HL-60 (cell line): ENCODE results near the gene POSTN.
"Not testable (repeated sequence)": the region's sequence is repeated elsewhere in the genome, so short reads cannot be mapped to it uniquely, and the experiment has no call there.

Experiments used
- DNase-seq, 2 experiments: peaks; one replicate each; pipeline ENCODE4 v3.0.0-alpha.2; 2010 to 2020; ENCODE audit warnings: low read depth in 1 of 2, low spot score in 1 of 2
- H3K27ac ChIP-seq: fragments of 250-450 bp; sonication (Bioruptor Pico); replicated peaks from 2 replicates; pipeline ENCODE4 v1.5.1; 2020; ENCODE audit warnings: mild to moderate bottlenecking, moderate library complexity
- H3K27me3 ChIP-seq: fragments of 250-450 bp; sonication (Bioruptor Pico); 2 replicates; pipeline ENCODE4 v1.5.1; 2021; ENCODE audit warnings: mild to moderate bottlenecking, moderate library complexity; ENCODE audit not compliant: insufficient read depth, poor library complexity, severe bottlenecking
- H3K4me3 ChIP-seq: replicated peaks from 2 replicates; pipeline ENCODE4 v1.5.1; 2011; ENCODE audit warnings: mild to moderate bottlenecking, control low read depth, low read length; ENCODE audit not compliant: insufficient read depth
- GABPA ChIP-seq: IDR thresholded peaks from 2 replicates; pipeline ENCODE4 v1.6.1; 2012; ENCODE audit warnings: low read depth
- POLR2AphosphoS5 ChIP-seq: IDR thresholded peaks from 2 replicates; pipeline ENCODE4 v1.6.1; 2012; ENCODE audit warnings: low read depth
- SPI1 ChIP-seq: IDR thresholded peaks from 2 replicates; pipeline ENCODE4 v1.6.1; 2012; ENCODE audit warnings: low read depth, mild to moderate bottlenecking, borderline replicate concordance
- TF ChIP-seq, protein P1 (sequence below): IDR thresholded peaks from 2 replicates; pipeline ENCODE4 v1.6.1; 2012; ENCODE audit warnings: low read depth; ENCODE audit not compliant: insufficient replicate concordance
- TF ChIP-seq, protein P2 (sequence below): IDR thresholded peaks from one replicate; pipeline ENCODE4 v1.5.1; 2011; ENCODE audit warnings: low read length, control low read depth, inconsistent platforms; ENCODE audit not compliant: insufficient read depth

Gene POSTN

DNA sequence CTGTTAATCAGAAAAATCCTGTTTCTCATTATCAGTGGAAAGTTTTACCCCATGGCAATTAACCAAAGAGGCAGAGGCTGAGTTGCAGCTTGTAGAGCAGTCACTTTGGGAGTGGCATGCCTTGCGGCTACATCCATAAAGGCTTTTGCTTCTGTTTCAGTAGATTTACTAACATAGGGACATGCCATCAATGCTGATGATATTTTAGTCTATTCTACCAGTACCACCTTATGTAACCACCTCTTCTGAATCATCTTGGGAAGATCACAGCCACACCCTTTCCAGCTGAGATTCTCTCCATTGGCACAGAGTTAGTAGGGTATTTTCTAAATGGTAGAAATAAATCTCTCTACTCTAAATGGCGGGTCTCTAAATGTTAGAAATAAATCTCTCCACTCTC, 37.5 kb downstream of the POSTN start:
- no peak overlapping the region for H3K4me3 ChIP-seq
- DNase-seq = no peak
- H3K27me3 ChIP-seq = no peaks in the 10 kb centered on the region
- TF ChIP-seq GABPA (no peak), SPI1 (no peak), POLR2AphosphoS5 (no peak)
- TF ChIP-seq, protein P1, sequence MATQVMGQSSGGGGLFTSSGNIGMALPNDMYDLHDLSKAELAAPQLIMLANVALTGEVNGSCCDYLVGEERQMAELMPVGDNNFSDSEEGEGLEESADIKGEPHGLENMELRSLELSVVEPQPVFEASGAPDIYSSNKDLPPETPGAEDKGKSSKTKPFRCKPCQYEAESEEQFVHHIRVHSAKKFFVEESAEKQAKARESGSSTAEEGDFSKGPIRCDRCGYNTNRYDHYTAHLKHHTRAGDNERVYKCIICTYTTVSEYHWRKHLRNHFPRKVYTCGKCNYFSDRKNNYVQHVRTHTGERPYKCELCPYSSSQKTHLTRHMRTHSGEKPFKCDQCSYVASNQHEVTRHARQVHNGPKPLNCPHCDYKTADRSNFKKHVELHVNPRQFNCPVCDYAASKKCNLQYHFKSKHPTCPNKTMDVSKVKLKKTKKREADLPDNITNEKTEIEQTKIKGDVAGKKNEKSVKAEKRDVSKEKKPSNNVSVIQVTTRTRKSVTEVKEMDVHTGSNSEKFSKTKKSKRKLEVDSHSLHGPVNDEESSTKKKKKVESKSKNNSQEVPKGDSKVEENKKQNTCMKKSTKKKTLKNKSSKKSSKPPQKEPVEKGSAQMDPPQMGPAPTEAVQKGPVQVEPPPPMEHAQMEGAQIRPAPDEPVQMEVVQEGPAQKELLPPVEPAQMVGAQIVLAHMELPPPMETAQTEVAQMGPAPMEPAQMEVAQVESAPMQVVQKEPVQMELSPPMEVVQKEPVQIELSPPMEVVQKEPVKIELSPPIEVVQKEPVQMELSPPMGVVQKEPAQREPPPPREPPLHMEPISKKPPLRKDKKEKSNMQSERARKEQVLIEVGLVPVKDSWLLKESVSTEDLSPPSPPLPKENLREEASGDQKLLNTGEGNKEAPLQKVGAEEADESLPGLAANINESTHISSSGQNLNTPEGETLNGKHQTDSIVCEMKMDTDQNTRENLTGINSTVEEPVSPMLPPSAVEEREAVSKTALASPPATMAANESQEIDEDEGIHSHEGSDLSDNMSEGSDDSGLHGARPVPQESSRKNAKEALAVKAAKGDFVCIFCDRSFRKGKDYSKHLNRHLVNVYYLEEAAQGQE = no peak
- TF ChIP-seq, protein P2, sequence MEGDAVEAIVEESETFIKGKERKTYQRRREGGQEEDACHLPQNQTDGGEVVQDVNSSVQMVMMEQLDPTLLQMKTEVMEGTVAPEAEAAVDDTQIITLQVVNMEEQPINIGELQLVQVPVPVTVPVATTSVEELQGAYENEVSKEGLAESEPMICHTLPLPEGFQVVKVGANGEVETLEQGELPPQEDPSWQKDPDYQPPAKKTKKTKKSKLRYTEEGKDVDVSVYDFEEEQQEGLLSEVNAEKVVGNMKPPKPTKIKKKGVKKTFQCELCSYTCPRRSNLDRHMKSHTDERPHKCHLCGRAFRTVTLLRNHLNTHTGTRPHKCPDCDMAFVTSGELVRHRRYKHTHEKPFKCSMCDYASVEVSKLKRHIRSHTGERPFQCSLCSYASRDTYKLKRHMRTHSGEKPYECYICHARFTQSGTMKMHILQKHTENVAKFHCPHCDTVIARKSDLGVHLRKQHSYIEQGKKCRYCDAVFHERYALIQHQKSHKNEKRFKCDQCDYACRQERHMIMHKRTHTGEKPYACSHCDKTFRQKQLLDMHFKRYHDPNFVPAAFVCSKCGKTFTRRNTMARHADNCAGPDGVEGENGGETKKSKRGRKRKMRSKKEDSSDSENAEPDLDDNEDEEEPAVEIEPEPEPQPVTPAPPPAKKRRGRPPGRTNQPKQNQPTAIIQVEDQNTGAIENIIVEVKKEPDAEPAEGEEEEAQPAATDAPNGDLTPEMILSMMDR = no peak
- no peak overlapping the region for H3K27ac ChIP-seq

DNA sequence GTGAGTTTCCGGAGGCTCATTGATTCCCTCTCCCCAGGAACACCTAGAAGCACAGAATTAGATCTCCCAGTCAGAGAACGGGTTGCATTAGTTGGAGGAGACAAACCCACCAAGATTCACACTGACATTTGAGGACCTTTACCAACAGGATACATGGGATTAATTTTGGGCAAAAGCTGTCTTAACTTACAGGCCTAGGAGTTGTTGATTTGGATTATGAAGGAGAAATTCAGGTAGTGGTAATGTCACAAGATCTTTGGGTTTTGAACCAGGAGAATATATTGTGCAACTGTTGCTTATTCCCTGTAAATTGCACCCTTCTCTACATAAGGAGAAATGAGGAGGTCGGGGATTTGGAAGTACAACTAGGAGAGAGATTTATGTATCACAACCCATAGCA, 38.0 kb downstream of the POSTN start:
- no peak overlapping the region for H3K27ac ChIP-seq
- no peaks in the 10 kb centered on the region for H3K27me3 ChIP-seq
- no peak for DNase-seq
- TF ChIP-seq POLR2AphosphoS5 = no peak
- no peak for TF ChIP-seq GABPA
- TF ChIP-seq, protein P1 = no peak
- TF ChIP-seq SPI1 = no peak
- TF ChIP-seq, protein P2 = no peak
- no peak overlapping the region for H3K4me3 ChIP-seq

DNA sequence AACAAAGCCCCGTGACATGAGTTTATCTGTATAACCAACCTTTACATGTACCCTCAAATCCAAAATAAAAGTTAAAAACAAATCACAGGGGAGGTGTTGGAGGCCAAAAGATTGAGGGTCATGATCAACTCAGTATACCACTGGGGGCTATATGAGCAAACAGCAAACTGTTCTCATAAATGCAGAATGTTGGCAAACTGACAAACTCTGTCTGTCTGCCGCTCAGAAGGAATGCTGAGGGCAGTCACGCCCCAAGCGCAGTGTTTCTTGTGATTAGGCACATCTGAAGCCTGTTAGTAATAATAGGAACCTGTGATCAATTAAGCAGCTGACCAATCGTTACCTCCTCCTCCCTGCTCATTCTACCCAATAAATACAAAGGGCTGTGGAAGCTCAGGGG, 39.8 kb downstream of the POSTN start:
- not testable (repeated sequence) for H3K27me3 ChIP-seq, DNase-seq, H3K27ac ChIP-seq, H3K4me3 ChIP-seq

DNA sequence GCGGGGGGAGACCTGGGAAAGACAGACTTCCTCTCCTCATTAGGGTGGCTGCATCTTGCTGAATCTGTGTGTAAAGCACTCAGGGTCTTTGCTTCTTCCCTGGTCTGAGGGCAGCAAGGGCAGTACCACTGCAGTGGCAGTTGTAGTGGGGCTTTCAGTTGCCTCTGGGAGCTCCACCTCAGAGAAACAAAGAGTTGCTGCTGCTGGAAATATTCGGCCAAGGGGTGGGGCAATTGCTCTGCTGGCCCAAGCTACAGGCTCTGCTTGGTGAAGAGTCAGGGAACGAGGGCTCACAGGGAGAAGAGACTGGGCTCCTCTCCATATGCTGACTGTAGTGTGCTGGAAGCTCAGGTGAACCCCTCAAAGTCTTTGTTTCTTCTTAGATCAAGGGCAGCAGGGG, 52.5 kb downstream of the POSTN start:
- TF ChIP-seq POLR2AphosphoS5 (no peak), GABPA (no peak), SPI1 (no peak)
- TF ChIP-seq, protein P1 = no peak
- TF ChIP-seq, protein P2 = no peak
- H3K27ac ChIP-seq = no peak overlapping the region
- no peak overlapping the region for H3K4me3 ChIP-seq
- H3K27me3 ChIP-seq = no peaks in the 10 kb centered on the region
- DNase-seq = no peak
